ENCODE measurements around the gene MSLN. TPM values are rescaled to one million over a fixed set of nuclear protein-coding genes. Genes with fewer than 3 reads are reported as not detected.

Gene MSLN
- total and polyA plus RNA-seq, 2 experiments from 2014 or later, result 0.10 TPM; not detected in 1

DNA sequence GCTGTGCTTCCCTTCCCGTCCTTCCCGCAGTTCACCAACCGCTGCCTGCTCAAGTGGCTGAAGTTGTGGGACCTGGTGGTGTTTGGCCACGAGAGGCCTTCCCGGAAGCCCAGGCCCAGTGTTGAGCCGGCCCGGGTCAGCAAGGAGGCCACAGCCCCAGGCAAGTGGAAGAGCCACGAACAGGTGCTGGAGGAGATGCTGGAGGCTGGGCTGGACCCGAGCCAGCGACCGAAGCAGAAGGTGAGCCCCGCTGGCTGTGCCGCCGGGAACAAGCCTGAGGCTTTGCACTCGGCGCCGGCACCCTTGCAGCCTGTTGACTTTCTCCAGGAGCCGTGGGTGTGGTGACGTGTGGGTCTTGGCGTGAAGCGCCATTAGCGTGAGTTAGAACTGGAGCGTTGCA lies 30.6 kb downstream of the MSLN start:
- no peak for ATAC-seq
- Mint-ChIP-seq H3K36me3 (ENCODE audit: low read depth) (peaks cover 17% of the 10 kb centered on the region), H3K27me3 (ENCODE audit: insufficient read depth, low read depth, poor library complexity) (peaks cover 11% of the 10 kb centered on the region), H3K27ac (no peak overlapping the region), H3K4me1 (no peaks in the 10 kb centered on the region), H3K4me3 (no peak overlapping the region; the same call in 2 of the 3 replicates), H3K9me3 (no peaks in the 10 kb centered on the region; the same call in 2 of the 3 replicates)
- no peak overlapping the region for H2AFZ ChIP-seq
- no peaks in the 10 kb centered on the region for H3F3A ChIP-seq (replicated peaks; ENCODE audit: low read depth)
- H3K79me2 ChIP-seq (replicated peaks; ENCODE audit: insufficient read depth), result peaks cover 11% of the 10 kb centered on the region; the same call in 1 of the 2 replicates
- H3K27ac ChIP-seq (ENCODE audit: low read depth), result no peak overlapping the region
- H3K27me3 ChIP-seq (ENCODE audit: insufficient read depth), result no peaks in the 10 kb centered on the region
- H4K20me1 ChIP-seq (replicated peaks; ENCODE audit: insufficient read depth), result peaks cover 15% of the 10 kb centered on the region
- H3K4me3 ChIP-seq, result no peak overlapping the region
- H3K4me2 ChIP-seq, result no peak overlapping the region
- DNase-seq (ENCODE audit: low spot score), result no peak
- no peak for TF ChIP-seq POLR2AphosphoS5 (IDR thresholded peaks at IDR 0.05; ENCODE audit: low read depth)
- TF ChIP-seq EZH2 (IDR thresholded peaks at IDR 0.05; ENCODE audit: low read depth, unreplicated experiment), result no peak
- TF ChIP-seq CTCF (conservative IDR thresholded peaks at IDR 0.05; ENCODE audit: low read depth in 2 of 2), result no peak
- no peak for TF ChIP-seq NANOG (IDR thresholded peaks at IDR 0.05; ENCODE audit: borderline replicate concordance)
- TF ChIP-seq JUNB (IDR thresholded peaks at IDR 0.05; ENCODE audit: unreplicated experiment), result no peak
- TF ChIP-seq CREB1 (CRISPR knock-in tag; IDR thresholded peaks at IDR 0.05; ENCODE audit: low read depth), result no peak
- no peak for TF ChIP-seq ZNF331 (CRISPR knock-in tag; IDR thresholded peaks at IDR 0.05; ENCODE audit: low read depth)
- TF ChIP-seq ETS1 (IDR thresholded peaks at IDR 0.05), result no peak
- no peak for TF ChIP-seq ZNF114 (CRISPR knock-in tag; IDR thresholded peaks at IDR 0.05)
- TF ChIP-seq, protein P1, sequence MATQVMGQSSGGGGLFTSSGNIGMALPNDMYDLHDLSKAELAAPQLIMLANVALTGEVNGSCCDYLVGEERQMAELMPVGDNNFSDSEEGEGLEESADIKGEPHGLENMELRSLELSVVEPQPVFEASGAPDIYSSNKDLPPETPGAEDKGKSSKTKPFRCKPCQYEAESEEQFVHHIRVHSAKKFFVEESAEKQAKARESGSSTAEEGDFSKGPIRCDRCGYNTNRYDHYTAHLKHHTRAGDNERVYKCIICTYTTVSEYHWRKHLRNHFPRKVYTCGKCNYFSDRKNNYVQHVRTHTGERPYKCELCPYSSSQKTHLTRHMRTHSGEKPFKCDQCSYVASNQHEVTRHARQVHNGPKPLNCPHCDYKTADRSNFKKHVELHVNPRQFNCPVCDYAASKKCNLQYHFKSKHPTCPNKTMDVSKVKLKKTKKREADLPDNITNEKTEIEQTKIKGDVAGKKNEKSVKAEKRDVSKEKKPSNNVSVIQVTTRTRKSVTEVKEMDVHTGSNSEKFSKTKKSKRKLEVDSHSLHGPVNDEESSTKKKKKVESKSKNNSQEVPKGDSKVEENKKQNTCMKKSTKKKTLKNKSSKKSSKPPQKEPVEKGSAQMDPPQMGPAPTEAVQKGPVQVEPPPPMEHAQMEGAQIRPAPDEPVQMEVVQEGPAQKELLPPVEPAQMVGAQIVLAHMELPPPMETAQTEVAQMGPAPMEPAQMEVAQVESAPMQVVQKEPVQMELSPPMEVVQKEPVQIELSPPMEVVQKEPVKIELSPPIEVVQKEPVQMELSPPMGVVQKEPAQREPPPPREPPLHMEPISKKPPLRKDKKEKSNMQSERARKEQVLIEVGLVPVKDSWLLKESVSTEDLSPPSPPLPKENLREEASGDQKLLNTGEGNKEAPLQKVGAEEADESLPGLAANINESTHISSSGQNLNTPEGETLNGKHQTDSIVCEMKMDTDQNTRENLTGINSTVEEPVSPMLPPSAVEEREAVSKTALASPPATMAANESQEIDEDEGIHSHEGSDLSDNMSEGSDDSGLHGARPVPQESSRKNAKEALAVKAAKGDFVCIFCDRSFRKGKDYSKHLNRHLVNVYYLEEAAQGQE (IDR thresholded peaks at IDR 0.05; ENCODE audit: unreplicated experiment), result no peak
- TF ChIP-seq EZH2phosphoT487 (IDR thresholded peaks at IDR 0.05; ENCODE audit: unreplicated experiment), result no peak
- TF ChIP-seq STAT1 (IDR thresholded peaks at IDR 0.05; ENCODE audit: unreplicated experiment), result no peak
- no peak for TF ChIP-seq ZNF462 (CRISPR knock-in tag; IDR thresholded peaks at IDR 0.05)
- H3K9me2 ChIP-seq (ENCODE audit: insufficient read depth), result no peaks in the 10 kb centered on the region
- no peaks in the 10 kb centered on the region; the same call in 1 of the 2 replicates for H3K36me3 ChIP-seq (ENCODE audit: insufficient read depth)
- H3K4me1 ChIP-seq (ENCODE audit: insufficient read depth), result no peaks in the 10 kb centered on the region
